ENCODE results near the gene GNB2. TPM values are rescaled to one million over a fixed set of nuclear protein-coding genes. Genes with fewer than 3 reads are reported as not detected.

GNB2 gene
- total RNA-seq, 1 experiment from 2014 or later = 174 TPM

DNA sequence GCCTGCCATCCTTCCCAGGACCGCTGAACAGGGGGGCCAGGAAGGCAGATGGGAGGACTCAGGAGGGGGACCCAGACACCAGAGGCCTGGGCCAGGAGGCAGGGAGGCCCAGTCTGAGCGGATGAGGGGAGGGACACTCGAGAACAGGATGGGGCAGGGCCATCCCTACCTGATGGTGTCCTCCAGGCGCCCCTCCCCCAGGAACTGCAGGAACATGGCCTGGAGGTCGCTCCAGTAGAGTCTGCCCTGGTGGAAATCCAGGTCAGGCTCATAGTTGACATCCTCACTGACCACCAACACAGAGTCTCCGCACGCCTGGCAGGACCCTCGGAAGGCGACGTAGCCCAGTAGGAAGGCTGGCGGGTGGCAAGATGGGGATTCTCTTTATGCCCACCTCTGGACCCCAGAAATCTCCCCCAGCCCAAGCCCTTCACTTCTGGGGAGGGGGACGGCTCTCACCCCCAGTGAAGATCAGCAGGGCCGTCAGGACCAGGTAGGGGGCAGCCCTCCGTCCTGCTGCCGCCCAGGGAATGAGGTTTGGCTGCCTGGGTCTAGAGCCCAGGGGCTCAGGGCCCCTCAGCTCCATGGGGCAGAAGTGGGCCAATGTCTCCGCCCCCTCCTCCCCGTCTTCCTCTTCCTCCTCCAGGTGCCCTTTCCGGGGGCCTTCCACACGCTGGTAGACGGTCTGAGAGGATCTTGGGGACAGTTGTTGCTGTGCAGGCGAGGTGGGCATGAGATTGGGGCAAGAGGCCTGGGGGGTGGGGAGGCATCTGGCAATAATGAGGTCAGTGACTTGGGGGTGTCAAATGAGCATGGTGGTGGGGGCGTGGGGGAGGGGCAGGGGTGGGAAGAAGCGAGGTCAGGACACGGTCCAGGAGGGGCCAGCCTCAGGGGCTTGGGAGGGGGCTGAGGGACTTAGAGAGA, 32.8 kb upstream of the GNB2 start:
- Histone ChIP-seq H2AK5ac (ENCODE audit: insufficient read length, low read length) (no peak overlapping the region), H3K23me2 (ENCODE audit: insufficient read length, low read depth, low read length, poor library complexity, severe bottlenecking) (no peaks in the 10 kb centered on the region), H2BK20ac (ENCODE audit: low read depth, low read length, poor library complexity, severe bottlenecking) (no peak overlapping the region), H4K5ac (ENCODE audit: insufficient read length, low read depth, low read length) (no peak overlapping the region), H2BK15ac (ENCODE audit: low read depth, low read length) (no peak overlapping the region), H3K18ac (ENCODE audit: insufficient read length, low read depth, low read length) (no peak overlapping the region), H3K9ac (ENCODE audit: extremely low read depth, insufficient read length, low read length) (no peak overlapping the region), H4K20me1 (ENCODE audit: control insufficient read depth, insufficient read depth, insufficient read length) (no peaks in the 10 kb centered on the region), H2AFZ (ENCODE audit: low read length) (no peak overlapping the region), H4K91ac (ENCODE audit: insufficient read length, low read depth, low read length) (no peak overlapping the region), H3K79me1 (ENCODE audit: insufficient read depth, low read depth, low read length, poor library complexity, severe bottlenecking) (no peaks in the 10 kb centered on the region), H3K4me2 (ENCODE audit: insufficient read depth, insufficient read length, low read length) (no peak overlapping the region), H3K14ac (ENCODE audit: insufficient read depth, low read length) (no peak overlapping the region; the same call in 1 of the 2 replicates), H3K27ac (ENCODE audit: insufficient read length, low read depth, low read length) (no peak overlapping the region), H3K79me2 (ENCODE audit: insufficient read depth, low read length) (no peaks in the 10 kb centered on the region), H2BK5ac (ENCODE audit: insufficient read length, low read length) (no peak overlapping the region), H4K8ac (replicated peaks; ENCODE audit: insufficient read length, low read depth, low read length) (no peak overlapping the region), H2BK120ac (ENCODE audit: low read depth, low read length, poor library complexity, severe bottlenecking) (no peak overlapping the region), H3K4me1 (ENCODE audit: insufficient read depth, low read length) (no peaks in the 10 kb centered on the region), H3K56ac (ENCODE audit: insufficient read length, low read depth, low read length) (no peak overlapping the region), H3K23ac (ENCODE audit: insufficient read length, low read depth, low read length) (no peak overlapping the region), H3K9me3 (ENCODE audit: control insufficient read depth, low read depth, low read length) (no peaks in the 10 kb centered on the region), H3K27me3 (ENCODE audit: insufficient read depth, low read length) (no peaks in the 10 kb centered on the region), H2BK12ac (ENCODE audit: insufficient read length, low read depth, low read length) (no peak overlapping the region), H3K4ac (ENCODE audit: low read depth, low read length) (no peak overlapping the region), H3T11ph (ENCODE audit: low read length) (no peak overlapping the region)
- no peak for DNase-seq
- Mint-ChIP-seq H3K4me3 (no peak overlapping the region), H3K36me3 (ENCODE audit: insufficient read depth in 1 of 3, low read depth in 3 of 3) (no peaks in the 10 kb centered on the region), H3K4me1 (peaks cover 6 to 37% of the 10 kb centered on the region in 2 experiments), H3K9me3 (no peaks in the 10 kb centered on the region; a peak in 1 of 5 replicates), H3K27ac (no peak overlapping the region), H3K27me3 (ENCODE audit: low read depth) (peaks cover 17% of the 10 kb centered on the region)
- TF ChIP-seq CTCF (conservative IDR thresholded peaks at IDR 0.05) = no peak
- no CpG with 5 or more reads among the region's 24 CpGs for WGBS (ENCODE audit: extremely low coverage, insufficient read length, low lambda C conversion rate)
